ENCODE results near the gene EIF2S2. TPM values are rescaled to one million over a fixed set of nuclear protein-coding genes. Genes with fewer than 3 reads are reported as not detected.
"Not testable (repeated sequence)": the region's sequence is repeated elsewhere in the genome, so short reads cannot be mapped to it uniquely, and the experiment has no call there.

The EIF2S2 gene
- total RNA-seq, 1 experiment from 2014 or later: 121 TPM

- H3K4me3 ChIP-seq (replicated peaks in 1 of 2; ENCODE audit: low read depth in 1 of 2, low read length in 2 of 2): no peak overlapping the region
- H3K4me2 ChIP-seq (ENCODE audit: low read length): no peak overlapping the region
- DNase-seq (ENCODE audit: low read depth, low spot score): no peak
- POLR2A ChIA-PET: no interaction called here
- no peak overlapping the region for H3K9ac ChIP-seq (ENCODE audit: low read length)
- TF ChIP-seq POLR2AphosphoS5 (IDR thresholded peaks at IDR 0.05; ENCODE audit: low read depth, low read length) (no peak), ELF1 (IDR thresholded peaks at IDR 0.05; ENCODE audit: borderline replicate concordance, low read depth) (no peak), CEBPB (IDR thresholded peaks at IDR 0.05; ENCODE audit: low read depth) (no peak), EZH2phosphoT487 (IDR thresholded peaks at IDR 0.05; ENCODE audit: borderline replicate concordance) (no peak), ZFX (IDR thresholded peaks at IDR 0.05) (no peak), EGR1 (IDR thresholded peaks at IDR 0.05; ENCODE audit: low read depth) (no peak), FOSL1 (IDR thresholded peaks at IDR 0.05; ENCODE audit: low read depth) (no peak), ZBTB33 (IDR thresholded peaks at IDR 0.05; ENCODE audit: extremely low read depth, insufficient replicate concordance, low read length) (no peak), SIN3A (IDR thresholded peaks at IDR 0.05; ENCODE audit: low read depth) (no peak), CTCF (IDR thresholded peaks at IDR 0.05 in 2 of 3, conservative IDR thresholded peaks at IDR 0.05 in 1 of 3; ENCODE audit: borderline replicate concordance in 1 of 3, insufficient read depth in 1 of 3, low read depth in 2 of 3, low read length in 2 of 3) (no peak), EZH2 (IDR thresholded peaks at IDR 0.05) (no peak), JUND (IDR thresholded peaks at IDR 0.05) (no peak), SRF (IDR thresholded peaks at IDR 0.05; ENCODE audit: low read depth) (no peak), YY1 (IDR thresholded peaks at IDR 0.05; ENCODE audit: extremely low read depth, insufficient replicate concordance, low read depth, low read length) (no peak), ZNF274 (IDR thresholded peaks at IDR 0.05; ENCODE audit: low read depth, low read length) (no peak)
- no peaks in the 10 kb centered on the region for H4K20me1 ChIP-seq (ENCODE audit: insufficient read depth)
- RAD21 ChIA-PET (ENCODE audit: low non-redundant PET in 1 of 2, low total read pairs in 2 of 2, uncharacterized antibody in 2 of 2, unreplicated experiment in 2 of 2): interaction anchor here in 1 of 2 experiments (0.7 kb wide), 1 partner anchor 226 kb away, joined by 3 read pairs; no protein-coding TSS in a partner anchor
- peaks cover 0 to 4% of the 10 kb centered on the region in 2 experiments; a peak in 2 of 4 replicates for H3K4me1 ChIP-seq (ENCODE audit: control insufficient read depth in 1 of 2, insufficient read depth in 2 of 2, low read length in 2 of 2)
- no peak for ATAC-seq
- no peaks in the 10 kb centered on the region for H3K9me3 ChIP-seq (ENCODE audit: control insufficient read depth in 1 of 2, insufficient read depth in 1 of 2, low read depth in 1 of 2, low read length in 2 of 2)
- no TSS peak for BruUV-seq (replicated peaks)
- CTCF ChIA-PET: interaction anchor here (0.6 to 1.0 kb wide), 2 partner anchors 10 to 396 kb away, joined by 3 to 4 read pairs; no protein-coding TSS in a partner anchor
- H3K27ac ChIP-seq (ENCODE audit: low read depth, low read length): no peak overlapping the region
- H3K79me2 ChIP-seq (ENCODE audit: insufficient read depth, low read length): no peaks in the 10 kb centered on the region
- intact Hi-C loops (cut with micrococcal nuclease): no loop called here
- no peak overlapping the region for H2AFZ ChIP-seq (ENCODE audit: low read depth, low read length, poor library complexity, severe bottlenecking)
- H3K27me3 ChIP-seq (ENCODE audit: insufficient read depth, low read length): no peaks in the 10 kb centered on the region
- no peaks in the 10 kb centered on the region for H3K9me2 ChIP-seq (ENCODE audit: insufficient read depth)
- no peaks in the 10 kb centered on the region for H3K36me3 ChIP-seq (ENCODE audit: control insufficient read depth in 1 of 2, insufficient read depth in 2 of 2, low read length in 2 of 2)
Measured at GRCh38 chr20:34141293-34141692, 29.2 kb upstream of the EIF2S2 start.

- DNase-seq (ENCODE audit: low read depth, low spot score); RAD21 ChIA-PET (ENCODE audit: low non-redundant PET in 1 of 2, low total read pairs in 2 of 2, uncharacterized antibody in 2 of 2, unreplicated experiment in 2 of 2); H3K27me3 ChIP-seq (ENCODE audit: insufficient read depth, low read length); POLR2A ChIA-PET; H3K9me3 ChIP-seq (ENCODE audit: control insufficient read depth in 1 of 2, insufficient read depth in 1 of 2, low read depth in 1 of 2, low read length in 2 of 2); H3K4me3 ChIP-seq (replicated peaks in 1 of 2; ENCODE audit: low read depth in 1 of 2, low read length in 2 of 2); H3K36me3 ChIP-seq (ENCODE audit: control insufficient read depth in 1 of 2, insufficient read depth in 2 of 2, low read length in 2 of 2); H3K27ac ChIP-seq (ENCODE audit: low read depth, low read length); H3K4me2 ChIP-seq (ENCODE audit: low read length); H4K20me1 ChIP-seq (ENCODE audit: insufficient read depth); H3K9ac ChIP-seq (ENCODE audit: low read length); BruUV-seq (replicated peaks); H2AFZ ChIP-seq (ENCODE audit: low read depth, low read length, poor library complexity, severe bottlenecking); H3K4me1 ChIP-seq (ENCODE audit: control insufficient read depth in 1 of 2, insufficient read depth in 2 of 2, low read length in 2 of 2); H3K79me2 ChIP-seq (ENCODE audit: insufficient read depth, low read length); H3K9me2 ChIP-seq (ENCODE audit: insufficient read depth); intact Hi-C loops (cut with micrococcal nuclease); ATAC-seq: not testable (repeated sequence)
- CTCF ChIA-PET: interaction anchor here (0.7 kb wide), 1 partner anchor 402 kb away, joined by 4 read pairs; no protein-coding TSS in a partner anchor
Measured at GRCh38 chr20:34135525-34136275, 23.7 kb upstream of the EIF2S2 start.

Measured in HCT116 (cell line).